ENCODE results near the gene RGS1.

DNA sequence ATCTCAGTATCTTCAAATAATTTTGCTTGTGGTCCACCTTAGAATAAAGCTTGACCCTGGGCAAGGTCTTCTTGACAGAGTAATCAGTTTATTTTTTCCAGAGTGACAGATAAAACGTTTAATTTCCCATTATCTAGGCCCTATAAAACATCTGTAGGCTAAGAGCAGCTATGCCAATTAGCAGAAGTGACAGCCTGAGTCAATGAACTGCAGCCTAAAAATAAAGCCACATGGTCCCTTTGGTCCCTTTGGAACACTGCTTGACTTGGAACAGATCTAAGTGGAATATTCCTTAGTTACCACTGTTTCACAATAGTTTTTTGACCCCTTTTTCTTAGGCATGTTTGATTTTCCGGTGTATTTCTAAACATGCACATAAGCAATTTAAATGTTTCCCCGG is 54.0 kb downstream of the RGS1 start:
- TF ChIP-seq, protein P1, sequence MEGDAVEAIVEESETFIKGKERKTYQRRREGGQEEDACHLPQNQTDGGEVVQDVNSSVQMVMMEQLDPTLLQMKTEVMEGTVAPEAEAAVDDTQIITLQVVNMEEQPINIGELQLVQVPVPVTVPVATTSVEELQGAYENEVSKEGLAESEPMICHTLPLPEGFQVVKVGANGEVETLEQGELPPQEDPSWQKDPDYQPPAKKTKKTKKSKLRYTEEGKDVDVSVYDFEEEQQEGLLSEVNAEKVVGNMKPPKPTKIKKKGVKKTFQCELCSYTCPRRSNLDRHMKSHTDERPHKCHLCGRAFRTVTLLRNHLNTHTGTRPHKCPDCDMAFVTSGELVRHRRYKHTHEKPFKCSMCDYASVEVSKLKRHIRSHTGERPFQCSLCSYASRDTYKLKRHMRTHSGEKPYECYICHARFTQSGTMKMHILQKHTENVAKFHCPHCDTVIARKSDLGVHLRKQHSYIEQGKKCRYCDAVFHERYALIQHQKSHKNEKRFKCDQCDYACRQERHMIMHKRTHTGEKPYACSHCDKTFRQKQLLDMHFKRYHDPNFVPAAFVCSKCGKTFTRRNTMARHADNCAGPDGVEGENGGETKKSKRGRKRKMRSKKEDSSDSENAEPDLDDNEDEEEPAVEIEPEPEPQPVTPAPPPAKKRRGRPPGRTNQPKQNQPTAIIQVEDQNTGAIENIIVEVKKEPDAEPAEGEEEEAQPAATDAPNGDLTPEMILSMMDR (IDR thresholded peaks at IDR 0.05), result no peak
- TF ChIP-seq SIN3A (IDR thresholded peaks at IDR 0.05; ENCODE audit: borderline replicate concordance, insufficient read depth, low read depth, low read length), result no peak
- TF ChIP-seq, protein P2, sequence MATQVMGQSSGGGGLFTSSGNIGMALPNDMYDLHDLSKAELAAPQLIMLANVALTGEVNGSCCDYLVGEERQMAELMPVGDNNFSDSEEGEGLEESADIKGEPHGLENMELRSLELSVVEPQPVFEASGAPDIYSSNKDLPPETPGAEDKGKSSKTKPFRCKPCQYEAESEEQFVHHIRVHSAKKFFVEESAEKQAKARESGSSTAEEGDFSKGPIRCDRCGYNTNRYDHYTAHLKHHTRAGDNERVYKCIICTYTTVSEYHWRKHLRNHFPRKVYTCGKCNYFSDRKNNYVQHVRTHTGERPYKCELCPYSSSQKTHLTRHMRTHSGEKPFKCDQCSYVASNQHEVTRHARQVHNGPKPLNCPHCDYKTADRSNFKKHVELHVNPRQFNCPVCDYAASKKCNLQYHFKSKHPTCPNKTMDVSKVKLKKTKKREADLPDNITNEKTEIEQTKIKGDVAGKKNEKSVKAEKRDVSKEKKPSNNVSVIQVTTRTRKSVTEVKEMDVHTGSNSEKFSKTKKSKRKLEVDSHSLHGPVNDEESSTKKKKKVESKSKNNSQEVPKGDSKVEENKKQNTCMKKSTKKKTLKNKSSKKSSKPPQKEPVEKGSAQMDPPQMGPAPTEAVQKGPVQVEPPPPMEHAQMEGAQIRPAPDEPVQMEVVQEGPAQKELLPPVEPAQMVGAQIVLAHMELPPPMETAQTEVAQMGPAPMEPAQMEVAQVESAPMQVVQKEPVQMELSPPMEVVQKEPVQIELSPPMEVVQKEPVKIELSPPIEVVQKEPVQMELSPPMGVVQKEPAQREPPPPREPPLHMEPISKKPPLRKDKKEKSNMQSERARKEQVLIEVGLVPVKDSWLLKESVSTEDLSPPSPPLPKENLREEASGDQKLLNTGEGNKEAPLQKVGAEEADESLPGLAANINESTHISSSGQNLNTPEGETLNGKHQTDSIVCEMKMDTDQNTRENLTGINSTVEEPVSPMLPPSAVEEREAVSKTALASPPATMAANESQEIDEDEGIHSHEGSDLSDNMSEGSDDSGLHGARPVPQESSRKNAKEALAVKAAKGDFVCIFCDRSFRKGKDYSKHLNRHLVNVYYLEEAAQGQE (IDR thresholded peaks at IDR 0.05; ENCODE audit: insufficient read depth in 1 of 2, low read depth in 2 of 2, low read length in 1 of 2), result no peak
- TF ChIP-seq POLR2AphosphoS5 (IDR thresholded peaks at IDR 0.05; ENCODE audit: low read depth, low read length), result no peak

Data from Panc1 (cell line).